ENCODE measurements around the gene DRAM2. TPM values are rescaled to one million over a fixed set of nuclear protein-coding genes. Genes with fewer than 3 reads are reported as not detected.

Gene DRAM2
- total and polyA plus RNA-seq, 10 of the 15 experiments (the other 5 are each of a cell fraction or from before 2014, with no cell fraction given): 39.1 to 229 (median 79.4) TPM

- BruUV-seq (replicated peaks): no TSS peak
- no peaks in the 10 kb centered on the region for H3K79me2 ChIP-seq (ENCODE audit: control insufficient read depth, insufficient read depth, low read length)
- no peaks in the 10 kb centered on the region for H3K4me1 ChIP-seq (ENCODE audit: control insufficient read depth, insufficient read depth, low read length)
- ChIA-PET CTCF (no interaction called here), SMC1A (ENCODE audit: uncharacterized antibody, unreplicated experiment) (interaction anchor here (1.1 to 1.3 kb wide), 2 partner anchors 54 to 234 kb away, joined by 3 read pairs; no protein-coding TSS in a partner anchor), RAD21 (ENCODE audit: unreplicated experiment) (no interaction called here), POLR2A (no interaction called here)
- intact Hi-C loops (cut with micrococcal nuclease; ENCODE audit: unreplicated experiment): no loop called here
- no peak overlapping the region for H3K27ac ChIP-seq (ENCODE audit: control insufficient read depth, insufficient read depth)
- ATAC-seq (no peak), DNase-seq (ENCODE audit: low read depth, low spot score) (no peak), FAIRE-seq (no peak)
- in situ Hi-C loops (cut with MboI): no loop called here
- H3K9me3 ChIP-seq (replicated peaks; ENCODE audit: control insufficient read depth, insufficient read depth, low read length): peaks cover 5% of the 10 kb centered on the region; the same call in 2 of the 3 replicates
- WGBS (ENCODE audit: insufficient coverage, insufficient replicate concordance, low lambda C conversion rate, missing lambda C conversion rate): 100% methylated on average over 1 of the region's 1 CpG
- H3K4me2 ChIP-seq (ENCODE audit: control insufficient read depth, insufficient read depth): no peak overlapping the region
- TF ChIP-seq ZNF687 (IDR thresholded peaks at IDR 0.05) (no peak), SREBF1 (IDR thresholded peaks at IDR 0.05; ENCODE audit: low read length) (no peak), KDM1A (IDR thresholded peaks at IDR 0.05; ENCODE audit: borderline replicate concordance) (no peak), HDGF (IDR thresholded peaks at IDR 0.05) (no peak)
- no peak overlapping the region for H2AFZ ChIP-seq (ENCODE audit: control insufficient read depth, low read depth, low read length)
- H3K36me3 ChIP-seq (ENCODE audit: control insufficient read depth in 2 of 2, insufficient read depth in 2 of 2, low read length in 1 of 2): no peaks in the 10 kb centered on the region
- no peak overlapping the region for H3K9ac ChIP-seq (ENCODE audit: control insufficient read depth, insufficient read depth, low read length)
- H3K4me3 ChIP-seq: no peak overlapping the region
- H3K27me3 ChIP-seq (replicated peaks in 1 of 2; ENCODE audit: control insufficient read depth in 2 of 2, insufficient read depth in 2 of 2, low read length in 1 of 2): no peaks in the 10 kb centered on the region
- no peaks in the 10 kb centered on the region for H4K20me1 ChIP-seq (ENCODE audit: control insufficient read depth, insufficient read depth)
Measured at GRCh38 chr1:111099289-111099688, 40.6 kb downstream of the DRAM2 start.
